ENCODE measurements around the gene TULP4.

The TULP4 gene

DNA sequence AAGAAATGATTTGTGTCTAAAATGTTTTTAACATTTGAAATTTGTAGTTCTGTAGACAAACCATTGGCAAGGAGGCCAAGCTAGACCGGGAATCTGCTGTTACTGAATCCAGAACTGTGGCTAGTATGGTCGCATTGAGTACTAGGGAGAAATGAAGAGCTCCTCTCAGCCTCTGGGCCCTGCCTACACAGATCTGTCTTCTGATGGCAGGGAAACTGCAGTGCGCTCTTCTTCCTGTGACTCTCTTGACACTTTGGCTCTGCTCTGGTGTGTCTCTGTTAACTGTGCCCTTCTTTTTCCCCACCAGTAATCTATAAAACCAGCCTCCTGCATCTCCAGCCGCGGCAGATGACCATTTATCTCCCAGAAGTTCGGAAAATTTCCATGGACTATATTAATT lies 186.1 kb downstream of the TULP4 start:
- Histone ChIP-seq H3K79me2 (ENCODE audit: control insufficient read depth, insufficient read depth, low read length, poor library complexity) (no peaks in the 10 kb centered on the region), H3K4me3 (ENCODE audit: low read depth, low read length) (no peak overlapping the region), H4K91ac (ENCODE audit: low read depth, low read length) (no peak overlapping the region), H4K8ac (ENCODE audit: low read depth, low read length) (no peak overlapping the region), H3K14ac (ENCODE audit: low read length) (no peak overlapping the region), H2BK12ac (ENCODE audit: low read length) (no peak overlapping the region), H3K79me1 (ENCODE audit: low read length) (no peaks in the 10 kb centered on the region), H3K4ac (ENCODE audit: low read depth, low read length) (no peak overlapping the region), H3K18ac (ENCODE audit: low read length) (no peak overlapping the region), H3K9ac (ENCODE audit: low read length) (no peak overlapping the region), H3K27ac (ENCODE audit: low read depth, low read length) (no peak overlapping the region), H2AK5ac (ENCODE audit: low read length) (no peak overlapping the region), H2BK5ac (ENCODE audit: low read depth, low read length, poor library complexity) (no peak overlapping the region), H2AFZ (ENCODE audit: insufficient read depth, low read length, poor library complexity) (no peak overlapping the region), H3K4me1 (ENCODE audit: control insufficient read depth in 1 of 2, insufficient read depth in 2 of 2, low read length in 2 of 2) (no peaks in the 10 kb centered on the region), H3K27me3 (ENCODE audit: insufficient read depth, low read length) (no peaks in the 10 kb centered on the region), H3K9me3 (ENCODE audit: insufficient read depth, low read depth, low read length) (peaks cover 4% of the 10 kb centered on the region), H3K4me2 (ENCODE audit: low read length) (no peak overlapping the region), H3K36me3 (ENCODE audit: control insufficient read depth in 1 of 2, insufficient read depth in 2 of 2, low read length in 2 of 2) (peaks cover 43 to 54% of the 10 kb centered on the region in 2 experiments), H2BK120ac (ENCODE audit: insufficient read depth, low read length, poor library complexity) (no peak overlapping the region), H4K12ac (ENCODE audit: low read depth, low read length) (no peak overlapping the region), H3K23ac (ENCODE audit: low read length) (no peak overlapping the region)
- no CpG with 5 or more reads among the region's 6 CpGs for WGBS (ENCODE audit: extremely low coverage, insufficient coverage, insufficient read length)
- no peak for DNase-seq

DNA sequence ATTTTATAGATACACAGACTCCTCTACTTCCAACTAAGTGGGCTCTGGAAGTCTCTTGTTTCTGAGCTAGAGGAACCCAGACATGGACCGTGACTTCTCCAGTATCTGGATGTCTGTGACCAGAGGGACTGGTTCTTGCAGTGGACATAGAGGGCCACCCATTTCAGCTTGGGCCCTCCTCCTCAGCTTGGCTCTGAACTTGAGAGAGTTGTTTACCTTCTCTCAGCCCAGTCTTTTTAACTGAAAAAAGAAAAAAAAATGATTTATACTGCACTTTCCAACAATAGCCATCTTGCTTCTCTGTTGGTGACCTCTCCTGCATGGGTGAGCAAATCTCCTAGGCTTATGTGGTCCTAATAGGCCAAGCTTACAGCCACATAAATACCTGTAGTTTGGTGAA lies 187.3 kb downstream of the TULP4 start:
- H3K4me3 ChIP-seq (ENCODE audit: low read depth, low read length), result no peak overlapping the region
- peaks cover 42 to 53% of the 10 kb centered on the region in 2 experiments for H3K36me3 ChIP-seq (ENCODE audit: control insufficient read depth in 1 of 2, insufficient read depth in 2 of 2, low read length in 2 of 2)
- H4K91ac ChIP-seq (ENCODE audit: low read depth, low read length), result no peak overlapping the region
- H3K4me1 ChIP-seq (ENCODE audit: control insufficient read depth in 1 of 2, insufficient read depth in 2 of 2, low read length in 2 of 2), result no peaks in the 10 kb centered on the region
- no peak overlapping the region for H2BK12ac ChIP-seq (ENCODE audit: low read length)
- H3K4ac ChIP-seq (ENCODE audit: low read depth, low read length), result no peak overlapping the region
- H2BK120ac ChIP-seq (ENCODE audit: insufficient read depth, low read length, poor library complexity), result no peak overlapping the region
- no peak overlapping the region for H3K4me2 ChIP-seq (ENCODE audit: low read length)
- H4K12ac ChIP-seq (ENCODE audit: low read depth, low read length), result no peak overlapping the region
- no peak for DNase-seq
- H2AFZ ChIP-seq (ENCODE audit: insufficient read depth, low read length, poor library complexity), result no peak overlapping the region
- H2AK5ac ChIP-seq (ENCODE audit: low read length), result no peak overlapping the region
- no peaks in the 10 kb centered on the region for H3K79me1 ChIP-seq (ENCODE audit: low read length)
- no peak overlapping the region for H2BK5ac ChIP-seq (ENCODE audit: low read depth, low read length, poor library complexity)
- no peak overlapping the region for H3K27ac ChIP-seq (ENCODE audit: low read depth, low read length)
- no peak overlapping the region for H3K14ac ChIP-seq (ENCODE audit: low read length)
- no peaks in the 10 kb centered on the region for H3K79me2 ChIP-seq (ENCODE audit: control insufficient read depth, insufficient read depth, low read length, poor library complexity)
- peaks cover 2% of the 10 kb centered on the region for H3K9me3 ChIP-seq (ENCODE audit: insufficient read depth, low read depth, low read length)
- H3K27me3 ChIP-seq (ENCODE audit: insufficient read depth, low read length), result no peaks in the 10 kb centered on the region
- WGBS (ENCODE audit: extremely low coverage, insufficient coverage, insufficient read length), result no CpG with 5 or more reads among the region's 1 CpG
- no peak overlapping the region for H3K9ac ChIP-seq (ENCODE audit: low read length)
- H3K23ac ChIP-seq (ENCODE audit: low read length), result no peak overlapping the region
- H4K8ac ChIP-seq (ENCODE audit: low read depth, low read length), result no peak overlapping the region
- no peak overlapping the region for H3K18ac ChIP-seq (ENCODE audit: low read length)

DNA sequence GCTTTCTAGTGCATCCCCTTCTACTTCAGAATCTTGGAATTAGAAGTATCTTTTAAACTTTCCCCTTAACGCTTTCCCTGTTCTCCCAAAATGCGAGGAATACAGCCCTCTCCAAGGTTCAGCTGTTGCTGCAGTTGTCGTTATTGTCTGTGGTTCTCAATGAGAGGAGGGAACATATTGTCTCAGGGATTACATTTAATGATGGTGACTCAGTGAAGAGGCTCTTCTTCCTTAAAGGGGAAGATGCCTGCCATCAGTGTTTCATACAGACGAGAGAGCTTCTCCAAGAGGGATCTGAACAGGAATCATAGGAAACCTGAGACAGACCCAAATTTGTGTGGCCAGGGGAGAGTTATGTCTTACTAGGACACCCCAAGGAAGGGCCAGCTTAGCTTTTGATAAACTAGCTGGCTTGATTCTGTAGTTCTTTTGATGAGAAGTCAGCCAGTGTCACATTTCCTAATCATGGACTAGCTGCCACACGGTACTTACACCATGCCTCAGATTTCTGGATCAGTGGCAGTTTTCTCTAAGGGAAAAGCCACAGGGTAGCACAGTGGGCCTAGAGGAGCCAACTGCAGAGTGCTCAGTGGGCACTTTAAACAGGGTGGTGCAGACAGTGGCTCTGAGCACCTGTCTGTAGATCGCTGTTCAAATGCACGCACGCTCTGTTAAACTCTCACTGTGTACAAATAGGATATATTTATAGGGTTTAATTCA lies 187.9 kb downstream of the TULP4 start:
- H3K27me3 ChIP-seq (ENCODE audit: insufficient read depth, low read length), result no peaks in the 10 kb centered on the region
- H2AK5ac ChIP-seq (ENCODE audit: low read length), result no peak overlapping the region
- peaks cover 40 to 52% of the 10 kb centered on the region in 2 experiments for H3K36me3 ChIP-seq (ENCODE audit: control insufficient read depth in 1 of 2, insufficient read depth in 2 of 2, low read length in 2 of 2)
- H3K9me3 ChIP-seq (ENCODE audit: insufficient read depth, low read depth, low read length), result peaks cover 2% of the 10 kb centered on the region
- no peak overlapping the region for H3K23ac ChIP-seq (ENCODE audit: low read length)
- H2AFZ ChIP-seq (ENCODE audit: insufficient read depth, low read length, poor library complexity), result no peak overlapping the region
- no peak overlapping the region for H4K8ac ChIP-seq (ENCODE audit: low read depth, low read length)
- H4K91ac ChIP-seq (ENCODE audit: low read depth, low read length), result no peak overlapping the region
- H3K4ac ChIP-seq (ENCODE audit: low read depth, low read length), result no peak overlapping the region
- no peak overlapping the region for H2BK120ac ChIP-seq (ENCODE audit: insufficient read depth, low read length, poor library complexity)
- no peak overlapping the region for H3K18ac ChIP-seq (ENCODE audit: low read length)
- WGBS (ENCODE audit: extremely low coverage, insufficient coverage, insufficient read length), result no CpG with 5 or more reads among the region's 8 CpGs
- H3K4me2 ChIP-seq (ENCODE audit: low read length), result no peak overlapping the region
- no peak overlapping the region for H3K4me3 ChIP-seq (ENCODE audit: low read depth, low read length)
- no peak for DNase-seq
- no peak overlapping the region for H2BK12ac ChIP-seq (ENCODE audit: low read length)
- H3K14ac ChIP-seq (ENCODE audit: low read length), result no peak overlapping the region
- H4K12ac ChIP-seq (ENCODE audit: low read depth, low read length), result no peak overlapping the region
- no peak overlapping the region for H3K9ac ChIP-seq (ENCODE audit: low read length)
- H3K27ac ChIP-seq (ENCODE audit: low read depth, low read length), result no peak overlapping the region
- no peaks in the 10 kb centered on the region for H3K79me1 ChIP-seq (ENCODE audit: low read length)
- H3K4me1 ChIP-seq (ENCODE audit: control insufficient read depth in 1 of 2, insufficient read depth in 2 of 2, low read length in 2 of 2), result no peaks in the 10 kb centered on the region
- no peaks in the 10 kb centered on the region for H3K79me2 ChIP-seq (ENCODE audit: control insufficient read depth, insufficient read depth, low read length, poor library complexity)
- no peak overlapping the region for H2BK5ac ChIP-seq (ENCODE audit: low read depth, low read length, poor library complexity)

DNA sequence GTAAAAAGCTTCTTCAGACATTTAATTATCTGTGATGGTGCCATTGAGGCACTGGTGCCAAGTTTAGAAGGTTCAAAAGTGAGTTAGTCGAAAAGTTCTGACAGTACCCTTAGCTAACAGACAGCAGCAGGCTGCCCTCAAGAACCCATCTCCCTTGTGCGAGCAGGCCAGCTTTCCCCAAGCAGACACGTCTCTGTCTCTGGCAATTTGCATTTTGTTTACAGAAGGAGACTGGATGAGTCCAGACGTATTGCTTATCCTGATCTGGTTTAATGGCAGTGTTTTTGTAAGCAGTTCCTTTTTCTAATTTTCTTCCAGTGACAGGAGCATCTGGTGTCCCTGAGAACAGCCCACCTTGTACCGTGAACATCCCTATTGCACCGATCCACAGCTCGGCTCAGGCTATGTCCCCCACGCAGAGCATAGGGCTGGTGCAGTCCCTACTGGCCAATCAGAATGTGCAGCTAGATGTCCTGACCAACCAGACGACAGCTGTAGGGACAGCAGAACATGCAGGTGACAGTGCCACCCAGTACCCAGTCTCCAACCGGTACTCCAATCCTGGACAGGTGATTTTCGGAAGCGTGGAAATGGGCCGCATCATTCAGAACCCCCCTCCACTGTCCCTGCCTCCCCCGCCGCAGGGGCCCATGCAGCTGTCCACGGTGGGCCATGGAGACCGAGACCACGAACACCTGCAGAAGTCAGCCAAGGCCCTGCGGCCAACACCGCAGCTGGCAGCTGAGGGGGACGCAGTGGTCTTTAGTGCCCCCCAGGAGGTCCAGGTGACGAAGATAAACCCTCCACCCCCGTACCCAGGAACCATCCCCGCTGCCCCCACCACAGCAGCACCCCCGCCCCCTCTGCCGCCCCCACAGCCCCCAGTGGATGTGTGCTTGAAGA lies 189.3 kb downstream of the TULP4 start:
- Histone ChIP-seq H3K79me2 (ENCODE audit: control insufficient read depth, insufficient read depth, low read length, poor library complexity) (no peaks in the 10 kb centered on the region), H2BK120ac (ENCODE audit: insufficient read depth, low read length, poor library complexity) (no peak overlapping the region), H3K4me3 (ENCODE audit: low read depth, low read length) (no peak overlapping the region), H2BK5ac (ENCODE audit: low read depth, low read length, poor library complexity) (no peak overlapping the region), H2AK5ac (ENCODE audit: low read length) (no peak overlapping the region), H3K79me1 (ENCODE audit: low read length) (no peaks in the 10 kb centered on the region), H3K4me1 (ENCODE audit: control insufficient read depth in 1 of 2, insufficient read depth in 2 of 2, low read length in 2 of 2) (no peaks in the 10 kb centered on the region), H3K14ac (ENCODE audit: low read length) (no peak overlapping the region), H3K4ac (ENCODE audit: low read depth, low read length) (no peak overlapping the region), H4K91ac (ENCODE audit: low read depth, low read length) (no peak overlapping the region), H3K27me3 (ENCODE audit: insufficient read depth, low read length) (no peaks in the 10 kb centered on the region), H3K27ac (ENCODE audit: low read depth, low read length) (no peak overlapping the region), H2AFZ (ENCODE audit: insufficient read depth, low read length, poor library complexity) (no peak overlapping the region), H2BK12ac (ENCODE audit: low read length) (no peak overlapping the region), H4K8ac (ENCODE audit: low read depth, low read length) (no peak overlapping the region), H3K18ac (ENCODE audit: low read length) (no peak overlapping the region), H3K9me3 (ENCODE audit: insufficient read depth, low read depth, low read length) (peaks cover 2% of the 10 kb centered on the region), H3K23ac (ENCODE audit: low read length) (no peak overlapping the region), H4K12ac (ENCODE audit: low read depth, low read length) (no peak overlapping the region), H3K4me2 (ENCODE audit: low read length) (no peak overlapping the region), H3K36me3 (ENCODE audit: control insufficient read depth in 1 of 2, insufficient read depth in 2 of 2, low read length in 2 of 2) (peaks cover 45 to 56% of the 10 kb centered on the region in 2 experiments), H3K9ac (ENCODE audit: low read length) (no peak overlapping the region)
- DNase-seq, result no peak
- whole genome bisulfite sequencing (ENCODE audit: extremely low coverage, insufficient coverage, insufficient read length), result no CpG with 5 or more reads among the region's 26 CpGs
